ENCODE results near the gene CHD2.

The CHD2 gene

GRCh38 chr15:92896561-92896960 lies 3.6 kb upstream of the CHD2 start:
- no peak overlapping the region for H3K4me2 ChIP-seq (ENCODE audit: insufficient read depth, low read length)
- peaks cover 97% of the 10 kb centered on the region for H3K79me2 ChIP-seq (ENCODE audit: insufficient read depth, low read length)
- H3K9me3 ChIP-seq (ENCODE audit: insufficient read depth, low read length, severe bottlenecking): no peaks in the 10 kb centered on the region
- TF ChIP-seq CTCF (IDR thresholded peaks at IDR 0.05; ENCODE audit: borderline replicate concordance, extremely low read depth, low read length, poor library complexity, severe bottlenecking) (no peak), EZH2 (IDR thresholded peaks at IDR 0.05; ENCODE audit: borderline replicate concordance, low read depth, low read length, severe bottlenecking) (no peak)
- peaks cover 61% of the 10 kb centered on the region for H3K36me3 ChIP-seq (ENCODE audit: insufficient read depth, low read length)
- H3K4me3 ChIP-seq (ENCODE audit: low read depth in 1 of 2, low read length in 2 of 2): no peak overlapping the region
- no peak for ATAC-seq (ENCODE audit: insufficient read depth, low read depth)
- H3K27me3 ChIP-seq (ENCODE audit: insufficient read depth, low read length, poor library complexity): no peaks in the 10 kb centered on the region
- no peak overlapping the region for H3K9ac ChIP-seq (ENCODE audit: low read depth, low read length)
- no peak overlapping the region for H3K27ac ChIP-seq (ENCODE audit: low read length)
- DNase-seq: no peak
- no peak overlapping the region for H2AFZ ChIP-seq (ENCODE audit: low read depth, low read length)
- peaks cover 5% of the 10 kb centered on the region; the same call in 1 of the 2 replicates for H4K20me1 ChIP-seq (ENCODE audit: insufficient read depth, low read length)
- H3K4me1 ChIP-seq (ENCODE audit: insufficient read depth, low read length): peaks cover 75% of the 10 kb centered on the region

GRCh38 chr15:92897620-92898019 lies 2.5 kb upstream of the CHD2 start:
- Histone ChIP-seq H3K27me3 (ENCODE audit: insufficient read depth, low read length, poor library complexity) (no peaks in the 10 kb centered on the region), H3K4me2 (ENCODE audit: insufficient read depth, low read length) (peak overlapping the region; percentile 14; the same call in 1 of the 2 replicates), H3K36me3 (ENCODE audit: insufficient read depth, low read length) (peaks cover 61% of the 10 kb centered on the region), H3K9me3 (ENCODE audit: insufficient read depth, low read length, severe bottlenecking) (no peaks in the 10 kb centered on the region), H3K27ac (ENCODE audit: low read length) (no peak overlapping the region), H4K20me1 (ENCODE audit: insufficient read depth, low read length) (peaks cover 5% of the 10 kb centered on the region; the same call in 1 of the 2 replicates), H3K4me1 (ENCODE audit: insufficient read depth, low read length) (peaks cover 67% of the 10 kb centered on the region), H3K79me2 (ENCODE audit: insufficient read depth, low read length) (peaks cover 97% of the 10 kb centered on the region), H3K9ac (ENCODE audit: low read depth, low read length) (no peak overlapping the region), H2AFZ (ENCODE audit: low read depth, low read length) (no peak overlapping the region), H3K4me3 (ENCODE audit: low read depth in 1 of 2, low read length in 2 of 2) (no peak overlapping the region)
- ATAC-seq (ENCODE audit: insufficient read depth, low read depth) (no peak), DNase-seq (no peak)
- TF ChIP-seq CTCF (IDR thresholded peaks at IDR 0.05; ENCODE audit: borderline replicate concordance, extremely low read depth, low read length, poor library complexity, severe bottlenecking) (no peak), EZH2 (IDR thresholded peaks at IDR 0.05; ENCODE audit: borderline replicate concordance, low read depth, low read length, severe bottlenecking) (no peak)

GRCh38 chr15:92898988-92899582 lies 1.0 kb upstream of the CHD2 start:
- Histone ChIP-seq H3K9me3 (ENCODE audit: insufficient read depth, low read length, severe bottlenecking) (no peaks in the 10 kb centered on the region), H3K79me2 (ENCODE audit: insufficient read depth, low read length) (peaks cover 97% of the 10 kb centered on the region), H3K9ac (ENCODE audit: low read depth, low read length) (no peak overlapping the region), H3K27ac (ENCODE audit: low read length) (peak overlapping the region; percentile 99), H3K4me2 (ENCODE audit: insufficient read depth, low read length) (peak overlapping the region; percentile 10), H3K4me3 (ENCODE audit: low read depth in 1 of 2, low read length in 2 of 2) (0 out of 4 replicates have a peak overlapping the region, but pooled peaks of 1 of the 2 experiments have one; percentile 19), H3K27me3 (ENCODE audit: insufficient read depth, low read length, poor library complexity) (no peaks in the 10 kb centered on the region), H3K4me1 (ENCODE audit: insufficient read depth, low read length) (peaks cover 55% of the 10 kb centered on the region), H3K36me3 (ENCODE audit: insufficient read depth, low read length) (peaks cover 52% of the 10 kb centered on the region), H4K20me1 (ENCODE audit: insufficient read depth, low read length) (peaks cover 2% of the 10 kb centered on the region; the same call in 1 of the 2 replicates), H2AFZ (ENCODE audit: low read depth, low read length) (no peak overlapping the region)
- ATAC-seq (ENCODE audit: insufficient read depth, low read depth) (no peak), DNase-seq (no peak)
- TF ChIP-seq EZH2 (IDR thresholded peaks at IDR 0.05; ENCODE audit: borderline replicate concordance, low read depth, low read length, severe bottlenecking) (no peak), CTCF (IDR thresholded peaks at IDR 0.05; ENCODE audit: borderline replicate concordance, extremely low read depth, low read length, poor library complexity, severe bottlenecking) (no peak)
